ENCODE results near the gene JAG2. TPM values are rescaled to one million over a fixed set of nuclear protein-coding genes. Genes with fewer than 3 reads are reported as not detected.

JAG2 gene
- total RNA-seq, 1 experiment from 2014 or later: 12.2 TPM

DNA sequence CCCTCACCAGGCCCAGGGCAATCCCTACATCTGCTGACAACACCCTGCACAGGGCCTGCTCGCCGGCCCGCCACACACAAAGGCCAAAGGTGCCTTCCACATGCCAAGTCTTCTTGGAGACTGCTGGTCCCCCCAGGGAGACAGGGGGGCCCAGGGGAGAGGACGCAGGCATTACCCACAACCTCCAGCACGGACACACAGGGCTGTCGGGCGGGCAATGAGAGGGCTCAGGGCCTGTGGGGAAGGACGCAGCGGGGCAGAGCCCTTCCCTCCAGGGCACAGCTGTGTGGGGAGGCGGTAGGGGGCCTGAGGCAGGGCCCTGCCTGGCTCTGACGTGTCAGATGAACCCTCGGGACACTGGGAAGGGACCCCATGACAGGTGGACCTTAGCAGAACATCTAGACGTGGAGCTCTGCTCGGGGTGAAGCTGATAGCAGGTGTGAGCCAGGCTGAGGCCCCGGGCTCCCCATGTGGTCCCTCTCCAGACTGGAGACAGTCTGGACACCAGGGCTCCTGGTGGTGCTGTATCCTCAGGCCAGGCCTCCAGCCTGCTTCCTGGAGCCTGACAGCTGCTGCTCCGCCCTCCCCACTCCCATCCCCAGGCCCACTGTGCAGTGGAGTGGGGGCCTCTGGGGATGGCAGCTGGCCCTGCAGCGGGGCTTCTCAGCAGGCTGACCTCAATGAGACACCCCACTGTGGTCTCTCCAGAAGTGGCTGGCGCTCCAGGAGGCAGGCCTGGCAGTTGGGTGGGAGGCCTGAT, 44.1 kb upstream of the JAG2 start (continued):
- TF ChIP-seq, protein P1, sequence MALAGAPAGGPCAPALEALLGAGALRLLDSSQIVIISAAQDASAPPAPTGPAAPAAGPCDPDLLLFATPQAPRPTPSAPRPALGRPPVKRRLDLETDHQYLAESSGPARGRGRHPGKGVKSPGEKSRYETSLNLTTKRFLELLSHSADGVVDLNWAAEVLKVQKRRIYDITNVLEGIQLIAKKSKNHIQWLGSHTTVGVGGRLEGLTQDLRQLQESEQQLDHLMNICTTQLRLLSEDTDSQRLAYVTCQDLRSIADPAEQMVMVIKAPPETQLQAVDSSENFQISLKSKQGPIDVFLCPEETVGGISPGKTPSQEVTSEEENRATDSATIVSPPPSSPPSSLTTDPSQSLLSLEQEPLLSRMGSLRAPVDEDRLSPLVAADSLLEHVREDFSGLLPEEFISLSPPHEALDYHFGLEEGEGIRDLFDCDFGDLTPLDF (CRISPR knock-in tag; IDR thresholded peaks at IDR 0.05): no peak
- TF ChIP-seq, protein P2, sequence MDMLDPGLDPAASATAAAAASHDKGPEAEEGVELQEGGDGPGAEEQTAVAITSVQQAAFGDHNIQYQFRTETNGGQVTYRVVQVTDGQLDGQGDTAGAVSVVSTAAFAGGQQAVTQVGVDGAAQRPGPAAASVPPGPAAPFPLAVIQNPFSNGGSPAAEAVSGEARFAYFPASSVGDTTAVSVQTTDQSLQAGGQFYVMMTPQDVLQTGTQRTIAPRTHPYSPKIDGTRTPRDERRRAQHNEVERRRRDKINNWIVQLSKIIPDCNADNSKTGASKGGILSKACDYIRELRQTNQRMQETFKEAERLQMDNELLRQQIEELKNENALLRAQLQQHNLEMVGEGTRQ (CRISPR knock-in tag; IDR thresholded peaks at IDR 0.05): no peak
- no peak for TF ChIP-seq CBFB (CRISPR knock-in tag; IDR thresholded peaks at IDR 0.05; ENCODE audit: low read depth)

DNA sequence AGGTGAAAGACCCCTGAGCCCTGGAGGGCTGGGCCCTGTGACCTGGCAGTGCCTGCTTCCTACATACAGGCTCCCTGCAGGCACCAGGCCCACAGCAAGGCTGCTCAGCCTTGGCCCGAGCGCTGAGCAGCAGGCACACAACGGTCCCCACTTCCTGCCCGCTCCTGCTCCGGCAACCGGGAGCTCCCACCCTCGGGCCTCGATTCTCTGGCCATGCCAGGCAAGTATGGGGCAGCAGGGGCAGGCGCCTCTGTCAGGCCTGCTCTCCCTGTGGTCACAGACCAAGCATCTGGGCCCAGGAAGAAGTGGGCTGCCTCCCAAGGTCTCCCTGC, 43.1 kb upstream of the JAG2 start:
- TF ChIP-seq GTF2I (CRISPR knock-in tag; conservative IDR thresholded peaks at IDR 0.05) (no peak), ZNF423 (CRISPR knock-in tag; IDR thresholded peaks at IDR 0.05) (no peak)
- TF ChIP-seq, protein P3, sequence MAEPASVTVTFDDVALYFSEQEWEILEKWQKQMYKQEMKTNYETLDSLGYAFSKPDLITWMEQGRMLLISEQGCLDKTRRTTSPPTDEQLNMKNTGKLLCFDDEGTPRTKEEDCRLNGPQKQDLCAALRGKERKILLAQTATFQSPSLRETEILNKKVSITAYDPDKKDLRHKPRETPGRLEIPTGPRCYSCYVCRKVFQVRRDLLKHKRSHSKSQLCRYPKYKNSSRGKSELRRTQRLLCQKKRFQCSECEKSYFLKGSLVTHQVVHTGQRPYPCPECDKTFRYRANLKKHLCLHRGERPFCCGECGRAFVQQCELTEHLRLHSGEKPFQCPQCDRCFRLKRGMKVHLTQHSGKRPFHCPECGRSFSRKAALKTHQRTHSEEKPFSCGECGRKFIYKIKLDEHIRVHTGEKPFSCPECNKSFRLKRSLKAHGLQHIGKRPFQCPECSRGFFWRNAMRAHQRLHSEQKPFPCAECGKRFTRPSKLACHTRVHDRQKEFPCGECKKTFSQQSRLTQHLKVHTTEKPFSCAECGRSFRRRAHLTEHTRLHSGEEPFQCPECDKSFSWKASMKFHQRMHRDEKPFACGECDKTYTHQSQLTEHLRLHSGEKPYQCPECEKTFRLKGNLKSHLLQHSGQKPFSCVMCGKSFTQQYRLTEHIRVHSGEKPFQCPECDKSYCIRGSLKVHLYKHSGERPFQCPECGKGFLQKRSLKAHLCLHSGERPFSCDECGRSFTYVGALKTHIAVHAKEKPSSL (CRISPR knock-in tag; conservative IDR thresholded peaks at IDR 0.05): no peak
- CTCF ChIA-PET: no interaction called here
- H3K9me3 Mint-ChIP-seq: peaks cover 9% of the 10 kb centered on the region
- H3K27me3 Mint-ChIP-seq (ENCODE audit: low read depth): no peaks in the 10 kb centered on the region
- DNase-seq (ENCODE audit: low spot score) (no peak), ATAC-seq (no peak)
- H3K36me3 Mint-ChIP-seq: peaks cover 5% of the 10 kb centered on the region; the same call in 1 of the 2 replicates
- H3K4me1 Mint-ChIP-seq: no peaks in the 10 kb centered on the region
- no peak overlapping the region for H3K4me3 Mint-ChIP-seq
- no peak overlapping the region for H3K27ac Mint-ChIP-seq
- POLR2A ChIA-PET: no interaction called here

DNA sequence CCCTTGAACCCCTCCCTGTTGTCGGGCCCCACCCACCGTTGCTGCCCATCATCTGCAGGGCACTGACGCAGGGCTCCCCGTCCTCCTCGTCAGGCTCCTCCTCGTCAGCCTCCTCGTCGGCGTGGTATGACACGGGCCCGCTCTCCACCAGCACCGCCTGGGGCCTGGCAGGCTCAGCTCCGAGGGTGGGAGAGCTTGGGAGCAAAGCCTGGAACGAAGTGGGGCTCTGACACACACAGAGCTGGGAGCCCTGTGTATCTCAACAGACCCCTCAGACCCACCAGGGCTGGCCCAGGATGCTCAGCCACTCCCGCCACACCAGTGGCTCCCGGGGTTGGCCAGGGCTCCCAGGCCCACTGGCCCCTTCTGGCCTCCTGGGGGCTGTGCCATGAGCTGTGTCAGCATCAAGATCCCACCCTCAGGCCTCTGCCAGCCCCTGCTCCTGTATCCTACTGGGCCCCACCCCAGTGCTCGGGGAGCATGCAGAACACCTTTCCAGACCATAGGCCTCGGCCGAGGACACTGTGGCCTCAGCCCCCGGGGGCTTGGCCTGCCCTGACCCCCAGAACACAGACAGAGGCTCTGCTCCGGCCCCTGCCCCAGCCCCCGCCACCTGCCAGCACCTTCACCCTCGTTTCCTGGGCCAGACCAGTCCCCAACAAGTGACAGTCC, 42.6 kb upstream of the JAG2 start:
- ATAC-seq (no peak), DNase-seq (ENCODE audit: low spot score) (no peak)
- CTCF ChIA-PET: no interaction called here
- H3K9me3 Mint-ChIP-seq: peaks cover 9% of the 10 kb centered on the region
- peaks cover 5% of the 10 kb centered on the region; the same call in 1 of the 2 replicates for H3K36me3 Mint-ChIP-seq
- no peak overlapping the region for H3K27ac Mint-ChIP-seq
- no peaks in the 10 kb centered on the region for H3K4me1 Mint-ChIP-seq
- H3K4me3 Mint-ChIP-seq: no peak overlapping the region
- POLR2A ChIA-PET: no interaction called here
- H3K27me3 Mint-ChIP-seq (ENCODE audit: low read depth): no peaks in the 10 kb centered on the region
- TF ChIP-seq EMX1 (CRISPR knock-in tag; IDR thresholded peaks at IDR 0.05): no peak
- no peak for TF ChIP-seq NFE2L1 (CRISPR knock-in tag; IDR thresholded peaks at IDR 0.05)
- TF ChIP-seq, protein P4, sequence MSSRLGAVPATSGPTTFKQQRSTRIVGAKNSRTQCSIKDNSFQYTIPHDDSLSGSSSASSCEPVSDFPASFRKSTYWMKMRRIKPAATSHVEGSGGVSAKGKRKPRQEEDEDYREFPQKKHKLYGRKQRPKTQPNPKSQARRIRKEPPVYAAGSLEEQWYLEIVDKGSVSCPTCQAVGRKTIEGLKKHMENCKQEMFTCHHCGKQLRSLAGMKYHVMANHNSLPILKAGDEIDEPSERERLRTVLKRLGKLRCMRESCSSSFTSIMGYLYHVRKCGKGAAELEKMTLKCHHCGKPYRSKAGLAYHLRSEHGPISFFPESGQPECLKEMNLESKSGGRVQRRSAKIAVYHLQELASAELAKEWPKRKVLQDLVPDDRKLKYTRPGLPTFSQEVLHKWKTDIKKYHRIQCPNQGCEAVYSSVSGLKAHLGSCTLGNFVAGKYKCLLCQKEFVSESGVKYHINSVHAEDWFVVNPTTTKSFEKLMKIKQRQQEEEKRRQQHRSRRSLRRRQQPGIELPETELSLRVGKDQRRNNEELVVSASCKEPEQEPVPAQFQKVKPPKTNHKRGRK (CRISPR knock-in tag; IDR thresholded peaks at IDR 0.05; ENCODE audit: borderline replicate concordance): no peak
- no peak for TF ChIP-seq ATF1 (CRISPR knock-in tag; IDR thresholded peaks at IDR 0.05)
- no peak for TF ChIP-seq ZNF121 (CRISPR knock-in tag; IDR thresholded peaks at IDR 0.05)
- TF ChIP-seq, protein P5, sequence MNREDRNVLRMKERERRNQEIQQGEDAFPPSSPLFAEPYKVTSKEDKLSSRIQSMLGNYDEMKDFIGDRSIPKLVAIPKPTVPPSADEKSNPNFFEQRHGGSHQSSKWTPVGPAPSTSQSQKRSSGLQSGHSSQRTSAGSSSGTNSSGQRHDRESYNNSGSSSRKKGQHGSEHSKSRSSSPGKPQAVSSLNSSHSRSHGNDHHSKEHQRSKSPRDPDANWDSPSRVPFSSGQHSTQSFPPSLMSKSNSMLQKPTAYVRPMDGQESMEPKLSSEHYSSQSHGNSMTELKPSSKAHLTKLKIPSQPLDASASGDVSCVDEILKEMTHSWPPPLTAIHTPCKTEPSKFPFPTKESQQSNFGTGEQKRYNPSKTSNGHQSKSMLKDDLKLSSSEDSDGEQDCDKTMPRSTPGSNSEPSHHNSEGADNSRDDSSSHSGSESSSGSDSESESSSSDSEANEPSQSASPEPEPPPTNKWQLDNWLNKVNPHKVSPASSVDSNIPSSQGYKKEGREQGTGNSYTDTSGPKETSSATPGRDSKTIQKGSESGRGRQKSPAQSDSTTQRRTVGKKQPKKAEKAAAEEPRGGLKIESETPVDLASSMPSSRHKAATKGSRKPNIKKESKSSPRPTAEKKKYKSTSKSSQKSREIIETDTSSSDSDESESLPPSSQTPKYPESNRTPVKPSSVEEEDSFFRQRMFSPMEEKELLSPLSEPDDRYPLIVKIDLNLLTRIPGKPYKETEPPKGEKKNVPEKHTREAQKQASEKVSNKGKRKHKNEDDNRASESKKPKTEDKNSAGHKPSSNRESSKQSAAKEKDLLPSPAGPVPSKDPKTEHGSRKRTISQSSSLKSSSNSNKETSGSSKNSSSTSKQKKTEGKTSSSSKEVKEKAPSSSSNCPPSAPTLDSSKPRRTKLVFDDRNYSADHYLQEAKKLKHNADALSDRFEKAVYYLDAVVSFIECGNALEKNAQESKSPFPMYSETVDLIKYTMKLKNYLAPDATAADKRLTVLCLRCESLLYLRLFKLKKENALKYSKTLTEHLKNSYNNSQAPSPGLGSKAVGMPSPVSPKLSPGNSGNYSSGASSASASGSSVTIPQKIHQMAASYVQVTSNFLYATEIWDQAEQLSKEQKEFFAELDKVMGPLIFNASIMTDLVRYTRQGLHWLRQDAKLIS (CRISPR knock-in tag; IDR thresholded peaks at IDR 0.05; ENCODE audit: borderline replicate concordance): no peak
- TF ChIP-seq ELF4 (CRISPR knock-in tag; IDR thresholded peaks at IDR 0.05; ENCODE audit: low read depth): no peak
- no peak for TF ChIP-seq KAT7 (CRISPR knock-in tag; IDR thresholded peaks at IDR 0.05; ENCODE audit: borderline replicate concordance)
- no peak for TF ChIP-seq JAZF1 (CRISPR knock-in tag; IDR thresholded peaks at IDR 0.05)
- TF ChIP-seq FOXK1 (CRISPR knock-in tag; IDR thresholded peaks at IDR 0.05): no peak
- TF ChIP-seq ZNF138 (CRISPR knock-in tag; conservative IDR thresholded peaks at IDR 0.05): no peak
- TF ChIP-seq, protein P6, sequence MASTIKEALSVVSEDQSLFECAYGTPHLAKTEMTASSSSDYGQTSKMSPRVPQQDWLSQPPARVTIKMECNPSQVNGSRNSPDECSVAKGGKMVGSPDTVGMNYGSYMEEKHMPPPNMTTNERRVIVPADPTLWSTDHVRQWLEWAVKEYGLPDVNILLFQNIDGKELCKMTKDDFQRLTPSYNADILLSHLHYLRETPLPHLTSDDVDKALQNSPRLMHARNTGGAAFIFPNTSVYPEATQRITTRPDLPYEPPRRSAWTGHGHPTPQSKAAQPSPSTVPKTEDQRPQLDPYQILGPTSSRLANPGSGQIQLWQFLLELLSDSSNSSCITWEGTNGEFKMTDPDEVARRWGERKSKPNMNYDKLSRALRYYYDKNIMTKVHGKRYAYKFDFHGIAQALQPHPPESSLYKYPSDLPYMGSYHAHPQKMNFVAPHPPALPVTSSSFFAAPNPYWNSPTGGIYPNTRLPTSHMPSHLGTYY (CRISPR knock-in tag; IDR thresholded peaks at IDR 0.05): no peak

Measured in WTC11 (cell line).